ENCODE data around the gene ZNF737.
A peak's percentile ranks its signal among the peaks of the same experiment; 100 is the strongest.
"Not testable (repeated sequence)": the region's sequence is repeated elsewhere in the genome, so short reads cannot be mapped to it uniquely, and the experiment has no call there.

ZNF737 gene

GRCh38 chr19:20565321-20566018, at the start of gene ZNF737:
Gene ZNF737, minus strand, starts transcription at chr19:20565781. Its CDS starts 141 bp downstream, at chr19:20565640.
- peak; percentile 85 for DNase-seq (ENCODE audit: low read depth)

- not testable (repeated sequence) for DNase-seq (ENCODE audit: low read depth)
Measured at GRCh38 chr19:20614971-20615370, 49.4 kb upstream of the ZNF737 start.

DNA sequence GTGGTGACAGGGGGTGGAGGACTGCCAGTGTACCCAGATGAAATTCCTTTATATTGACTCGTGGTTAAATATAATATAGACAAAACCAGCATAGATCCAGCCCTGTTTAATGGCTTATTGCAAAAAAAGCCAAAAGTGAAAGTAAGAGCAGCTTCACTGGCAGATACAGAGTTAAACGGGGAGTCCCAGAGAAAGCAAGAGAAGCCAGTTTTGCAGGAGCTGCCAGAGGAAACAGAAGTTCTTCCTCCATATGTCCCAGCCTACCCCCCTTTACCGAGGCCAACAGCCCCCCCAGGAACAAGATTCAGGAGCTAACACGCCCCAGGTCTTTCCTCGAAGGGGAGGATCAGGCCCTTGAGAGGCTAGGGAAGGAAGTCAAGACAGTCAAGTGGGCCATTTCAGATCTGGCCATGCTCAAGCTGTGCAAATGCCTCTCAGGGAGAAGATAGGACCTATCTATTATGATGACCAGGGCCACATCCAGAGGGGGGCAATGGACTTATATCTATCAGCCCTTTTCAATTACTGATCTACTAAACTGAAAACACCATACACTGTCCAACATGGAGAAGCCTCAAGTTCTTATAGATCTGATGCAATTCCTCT, 47.2 kb upstream of the ZNF737 start:
- no peak for DNase-seq (ENCODE audit: low read depth)

DNA sequence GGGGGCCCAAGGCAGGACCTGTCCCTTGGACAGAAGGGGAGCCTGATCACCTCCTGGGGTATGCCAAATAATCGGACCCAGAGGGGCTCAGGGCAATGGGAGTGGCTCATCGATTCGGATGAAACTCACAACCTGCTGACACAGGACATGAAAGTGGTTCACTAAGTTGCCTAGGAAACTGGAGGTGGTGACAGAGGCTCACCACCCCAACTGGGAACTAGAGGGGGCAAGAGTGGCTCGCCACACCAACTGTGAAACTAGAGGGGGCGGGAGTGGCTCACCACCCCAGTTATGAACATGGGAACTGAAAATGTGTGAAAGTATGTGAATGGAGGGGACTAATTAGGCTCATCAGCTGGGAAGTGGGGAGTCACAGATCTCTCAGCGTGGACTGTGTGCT, 46.3 kb upstream of the ZNF737 start:
- no peak for DNase-seq (ENCODE audit: low read depth)

DNA sequence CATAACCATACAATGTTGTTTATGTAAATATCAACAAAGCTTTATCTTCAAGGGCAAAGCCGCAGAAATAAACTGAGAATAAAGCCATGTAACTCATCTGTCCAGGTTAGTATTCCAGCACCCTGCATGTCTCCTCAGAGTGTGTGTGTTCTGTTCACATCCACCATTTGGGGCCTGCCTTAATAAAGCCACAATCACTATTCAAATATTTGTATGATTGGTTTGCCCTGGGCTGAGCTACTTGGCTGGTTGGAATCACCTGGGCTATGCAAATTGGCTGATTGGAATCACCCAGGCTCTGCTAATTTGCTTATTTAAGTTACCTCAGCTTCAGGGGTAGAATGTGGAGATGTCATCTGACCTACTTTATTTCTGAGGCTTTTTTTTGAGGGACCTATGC, 42.4 kb upstream of the ZNF737 start:
- no peak for DNase-seq (ENCODE audit: low read depth)

GRCh38 chr19:20558571-20558970, 7.0 kb downstream of the ZNF737 start:
- DNase-seq (ENCODE audit: low read depth), result no peak

DNA sequence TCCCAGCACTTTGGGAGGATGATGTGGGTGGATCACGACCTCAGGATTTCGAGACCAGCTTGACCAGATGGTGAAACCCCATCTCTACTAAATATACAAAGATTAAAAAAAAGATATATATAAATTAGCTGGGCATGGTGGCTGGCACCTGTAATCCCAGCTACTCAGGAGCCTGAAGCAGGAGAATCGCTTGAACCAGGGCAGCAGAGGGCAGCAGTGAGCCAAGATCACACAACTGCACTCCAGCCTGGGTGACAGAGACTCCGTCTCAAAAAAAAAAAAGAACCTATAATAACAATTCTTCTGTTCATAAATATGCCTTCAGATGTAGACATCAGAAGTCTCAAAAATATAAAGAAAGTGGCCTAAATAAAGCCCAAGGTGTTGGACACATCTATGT, 7.6 kb downstream of the ZNF737 start:
- DNase-seq (ENCODE audit: low read depth), result no peak

DNA sequence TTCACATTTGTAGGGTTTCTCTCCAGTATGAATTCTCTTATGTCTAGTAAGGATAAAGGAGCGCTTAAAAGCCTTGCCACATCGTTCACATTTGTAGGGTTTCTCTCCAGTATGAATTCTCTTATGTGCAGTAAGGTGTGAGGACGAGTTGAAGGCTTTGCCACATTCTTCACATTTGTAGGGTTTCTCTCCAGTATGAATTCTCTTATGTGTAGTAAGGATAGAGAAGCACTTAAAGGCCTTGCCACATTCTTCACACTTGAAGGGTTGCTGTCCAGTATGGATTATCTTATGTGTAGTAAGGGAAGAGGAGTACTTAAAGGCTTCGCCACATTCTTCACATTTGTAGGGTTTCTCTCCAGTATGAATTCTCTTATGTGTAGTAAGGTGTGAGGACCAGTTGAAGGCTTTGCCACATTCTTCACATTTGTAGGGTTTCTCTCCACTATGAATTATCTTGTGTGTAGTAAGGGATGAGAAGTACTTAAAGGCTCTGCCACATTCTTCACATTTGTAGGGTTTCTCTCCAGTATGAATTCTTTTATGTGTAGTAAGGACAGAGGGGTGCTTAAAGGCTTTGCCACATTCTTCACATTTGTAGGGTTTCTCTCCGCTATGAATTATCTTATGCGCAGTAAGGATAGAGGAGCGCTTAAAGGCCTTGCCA, 20.8 kb downstream of the ZNF737 start:
- not testable (repeated sequence) for DNase-seq (ENCODE audit: low read depth)

DNA sequence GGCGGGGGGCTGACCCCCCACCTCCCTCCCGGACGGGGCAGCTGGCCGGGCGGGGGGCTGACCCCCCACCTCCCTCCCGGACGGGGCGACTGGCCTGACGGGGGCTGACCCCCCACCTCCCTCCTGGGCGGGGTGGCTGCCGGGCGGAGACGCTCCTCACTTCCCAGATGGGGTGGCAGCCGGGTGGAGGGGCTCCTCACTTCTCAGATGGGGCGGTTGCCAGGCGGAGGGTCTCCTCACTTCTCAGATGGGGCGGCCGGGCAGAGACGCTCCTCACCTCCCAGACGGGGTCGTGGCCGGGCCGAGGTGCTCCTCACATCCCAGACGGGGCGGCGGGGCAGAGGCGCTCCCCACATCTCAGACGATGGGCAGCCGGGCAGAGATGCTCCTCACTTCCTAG, 35.3 kb downstream of the ZNF737 start:
- not testable (repeated sequence) for DNase-seq (ENCODE audit: low read depth)

DNA sequence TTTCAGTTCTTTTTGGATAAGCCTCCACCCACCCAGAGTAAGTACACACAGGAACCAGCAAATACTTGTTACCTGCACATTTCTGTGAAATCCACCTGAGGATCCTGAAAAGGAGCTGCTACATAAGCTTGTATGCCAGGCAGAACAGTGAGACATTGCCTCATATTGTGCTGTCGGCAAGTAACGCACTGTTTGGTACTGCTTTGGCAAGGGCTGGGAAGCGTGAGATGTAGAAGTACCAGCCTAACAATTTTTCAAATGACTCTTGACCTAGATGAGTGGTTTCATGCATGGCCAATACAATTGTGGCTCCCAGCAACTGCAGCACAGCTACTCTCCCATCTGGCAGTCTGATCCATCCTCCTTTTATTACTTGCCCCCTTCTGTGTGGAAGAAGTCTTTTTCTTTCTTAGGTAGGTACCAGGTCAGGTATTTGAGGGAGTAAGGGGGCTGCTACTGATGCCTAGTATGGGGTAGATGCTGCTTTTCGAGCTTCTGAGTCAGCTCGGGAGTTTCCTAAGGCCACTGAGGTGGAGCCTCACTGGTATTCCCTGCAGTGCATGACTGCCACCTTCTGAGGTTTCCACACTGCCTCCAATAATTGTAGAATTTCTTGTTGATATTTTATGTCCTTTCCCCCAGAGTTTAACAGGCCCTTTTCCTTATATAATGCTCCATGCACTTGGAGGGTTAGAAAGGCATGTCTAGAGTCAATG, 52.2 kb downstream of the ZNF737 start:
- DNase-seq (ENCODE audit: low read depth), result no peak

GRCh38 chr19:20503476-20503875, 62.1 kb downstream of the ZNF737 start:
- DNase-seq (ENCODE audit: low read depth), result no peak
